ENCODE results near the gene DGKZ. TPM values are rescaled to one million over a fixed set of nuclear protein-coding genes. Genes with fewer than 3 reads are reported as not detected.

The DGKZ gene
- total and polyA plus RNA-seq, 4 donors, result 33.3 to 63.2 (median 44.1) TPM

- 93 to 95% methylated on average over 25 to 31 of the region's 31 CpGs for WGBS, 2 donors
- no peak overlapping the region for H3K4me3 ChIP-seq
- H3K4me1 ChIP-seq (ENCODE audit: control insufficient read depth in 5 of 5, insufficient read depth in 5 of 5, low read length in 5 of 5), result peaks cover 4 to 32% (median 17%) of the 10 kb centered on the region in 5 donors
- no peak overlapping the region for H3K9ac ChIP-seq (ENCODE audit: insufficient read depth in 1 of 2, low read length in 2 of 2)
- peaks cover 0 to 29% (median 2%) of the 10 kb centered on the region in 4 donors for H3K36me3 ChIP-seq (ENCODE audit: control insufficient read depth in 4 of 4, insufficient read depth in 4 of 4, low read length in 4 of 4)
- H3K9me3 ChIP-seq (ENCODE audit: control insufficient read depth in 4 of 4, insufficient read depth in 3 of 4, low read length in 3 of 4), result no peaks in the 10 kb centered on the region
- DNase-seq, result no peak
- H3K27me3 ChIP-seq (ENCODE audit: control insufficient read depth in 3 of 3, insufficient read depth in 3 of 3, low read length in 2 of 3), result no peaks in the 10 kb centered on the region
- no peak overlapping the region for H3K27ac ChIP-seq (ENCODE audit: low read depth in 1 of 2, low read length in 1 of 2)
- TF ChIP-seq, protein P1, sequence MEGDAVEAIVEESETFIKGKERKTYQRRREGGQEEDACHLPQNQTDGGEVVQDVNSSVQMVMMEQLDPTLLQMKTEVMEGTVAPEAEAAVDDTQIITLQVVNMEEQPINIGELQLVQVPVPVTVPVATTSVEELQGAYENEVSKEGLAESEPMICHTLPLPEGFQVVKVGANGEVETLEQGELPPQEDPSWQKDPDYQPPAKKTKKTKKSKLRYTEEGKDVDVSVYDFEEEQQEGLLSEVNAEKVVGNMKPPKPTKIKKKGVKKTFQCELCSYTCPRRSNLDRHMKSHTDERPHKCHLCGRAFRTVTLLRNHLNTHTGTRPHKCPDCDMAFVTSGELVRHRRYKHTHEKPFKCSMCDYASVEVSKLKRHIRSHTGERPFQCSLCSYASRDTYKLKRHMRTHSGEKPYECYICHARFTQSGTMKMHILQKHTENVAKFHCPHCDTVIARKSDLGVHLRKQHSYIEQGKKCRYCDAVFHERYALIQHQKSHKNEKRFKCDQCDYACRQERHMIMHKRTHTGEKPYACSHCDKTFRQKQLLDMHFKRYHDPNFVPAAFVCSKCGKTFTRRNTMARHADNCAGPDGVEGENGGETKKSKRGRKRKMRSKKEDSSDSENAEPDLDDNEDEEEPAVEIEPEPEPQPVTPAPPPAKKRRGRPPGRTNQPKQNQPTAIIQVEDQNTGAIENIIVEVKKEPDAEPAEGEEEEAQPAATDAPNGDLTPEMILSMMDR (IDR thresholded peaks at IDR 0.05; ENCODE audit: control extremely low read depth, extremely low read depth), result no peak
- ATAC-seq (ENCODE audit: insufficient read depth, low FRiP score), result no peak
These were observed 19.4 kb downstream of the DGKZ start for GRCh38 chr11:46366661-46367161.

- TF ChIP-seq, protein P1 (IDR thresholded peaks at IDR 0.05; ENCODE audit: control extremely low read depth, extremely low read depth), result peak; percentile 85
- DNase-seq, result peak; percentile 58 to 78 (median 70)
These were observed 20.1 kb downstream of the DGKZ start for GRCh38 chr11:46367244-46367915.

GRCh38 chr11:46367916-46368267 is 20.6 kb downstream of the DGKZ start:
- Histone ChIP-seq H3K36me3 (ENCODE audit: control insufficient read depth in 4 of 4, insufficient read depth in 4 of 4, low read length in 4 of 4) (peaks cover 0 to 41% (median 3%) of the 10 kb centered on the region in 4 donors), H3K4me1 (ENCODE audit: control insufficient read depth in 5 of 5, insufficient read depth in 5 of 5, low read length in 5 of 5) (peaks cover 0 to 20% (median 8%) of the 10 kb centered on the region in 5 donors), H3K9ac (ENCODE audit: insufficient read depth in 1 of 2, low read length in 2 of 2) (no peak overlapping the region), H3K27me3 (ENCODE audit: control insufficient read depth in 3 of 3, insufficient read depth in 3 of 3, low read length in 2 of 3) (no peaks in the 10 kb centered on the region), H3K4me3 (no peak overlapping the region), H3K27ac (ENCODE audit: low read depth in 1 of 2, low read length in 1 of 2) (no peak overlapping the region), H3K9me3 (ENCODE audit: control insufficient read depth in 4 of 4, insufficient read depth in 3 of 4, low read length in 3 of 4) (no peaks in the 10 kb centered on the region)
- TF ChIP-seq, protein P1 (IDR thresholded peaks at IDR 0.05; ENCODE audit: control extremely low read depth, extremely low read depth), result no peak
- no peak for ATAC-seq (ENCODE audit: insufficient read depth, low FRiP score)
- WGBS, 2 donors, result 80 to 82% methylated on average over 11 to 12 of the region's 12 CpGs
- DNase-seq, result no peak

More at GRCh38 chr11:46367244-46367915, 20.1 kb downstream of the DGKZ start:
- Histone ChIP-seq H3K9me3 (ENCODE audit: control insufficient read depth in 4 of 4, insufficient read depth in 3 of 4, low read length in 3 of 4) (no peaks in the 10 kb centered on the region), H3K27me3 (ENCODE audit: control insufficient read depth in 3 of 3, insufficient read depth in 3 of 3, low read length in 2 of 3) (no peaks in the 10 kb centered on the region), H3K4me1 (ENCODE audit: control insufficient read depth in 5 of 5, insufficient read depth in 5 of 5, low read length in 5 of 5) (peaks cover 2 to 25% (median 10%) of the 10 kb centered on the region in 5 donors), H3K36me3 (ENCODE audit: control insufficient read depth in 4 of 4, insufficient read depth in 4 of 4, low read length in 4 of 4) (peaks cover 0 to 36% (median 3%) of the 10 kb centered on the region in 4 donors), H3K9ac (ENCODE audit: insufficient read depth in 1 of 2, low read length in 2 of 2) (no peak overlapping the region), H3K27ac (ENCODE audit: low read depth in 1 of 2, low read length in 1 of 2) (peak overlapping the region in 1 of 2 donors; percentile 33), H3K4me3 (no peak overlapping the region)
- ATAC-seq (ENCODE audit: insufficient read depth, low FRiP score), result no peak
- WGBS, 2 donors, result 20 to 33% methylated on average over 28 to 32 of the region's 32 CpGs

Data from lung (tissue), 12 donors.